NCI-H187 (cell line): ENCODE results near the gene NTSR1.

Experiments used
- DNase-seq, 2 experiments: peaks; one replicate each; lab custom pipeline; 2025; lab: John Stamatoyannopoulos, UW

Gene NTSR1

DNA sequence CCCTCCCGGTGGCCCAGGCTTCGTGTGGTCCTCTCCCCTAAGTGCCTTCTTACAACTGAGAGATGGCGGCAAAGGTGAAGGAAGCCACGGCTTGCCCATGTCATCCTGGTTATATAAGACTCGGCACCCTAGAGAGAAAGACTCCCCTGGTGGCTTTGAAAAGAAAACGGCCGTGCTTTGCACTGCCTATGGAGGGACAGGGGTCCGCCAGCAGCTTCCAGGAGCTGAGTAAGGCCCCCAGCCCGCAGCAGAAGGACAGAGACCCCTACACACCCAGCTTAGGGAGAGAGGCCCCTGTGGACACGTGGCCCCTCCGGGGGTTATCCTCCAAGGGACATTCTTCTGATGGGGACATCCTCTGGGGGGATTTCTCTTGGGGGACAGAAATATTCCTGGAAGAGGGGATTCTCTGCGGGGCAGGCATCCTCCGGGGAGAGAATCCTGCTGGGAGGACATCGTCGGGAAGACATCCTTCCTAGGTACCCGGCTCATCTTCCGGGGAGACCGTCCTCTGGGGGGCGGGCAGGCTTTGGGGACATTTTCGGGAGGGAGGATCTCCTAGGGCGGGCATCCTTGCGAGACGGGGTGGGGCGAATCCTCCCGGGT lies 95.5 kb downstream of the NTSR1 start:
- no peak for DNase-seq

DNA sequence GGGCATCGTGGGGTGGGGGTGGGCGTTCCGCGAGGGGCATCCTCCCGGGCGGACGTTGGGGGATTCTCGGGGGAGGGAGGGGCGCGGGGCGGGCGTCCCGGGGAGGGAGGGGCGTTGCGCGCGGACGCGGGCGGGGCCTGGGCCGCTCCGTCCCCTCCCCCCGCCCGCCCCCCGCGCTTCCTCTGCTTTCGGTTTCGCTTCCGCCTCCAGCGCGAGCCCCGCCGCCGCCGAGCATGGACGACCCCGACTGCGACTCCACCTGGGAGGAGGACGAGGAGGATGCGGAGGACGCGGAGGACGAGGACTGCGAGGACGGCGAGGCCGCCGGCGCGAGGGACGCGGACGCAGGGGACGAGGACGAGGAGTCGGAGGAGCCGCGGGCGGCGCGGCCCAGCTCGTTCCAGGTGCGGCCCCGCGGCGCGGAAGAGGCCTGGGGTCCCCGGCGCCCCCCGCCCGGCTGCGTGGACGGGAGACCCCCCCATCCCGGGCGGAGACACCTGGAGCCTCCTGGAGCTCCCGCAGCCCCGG lies 96.1 kb downstream of the NTSR1 start, which contains the start of gene OGFR:
Gene OGFR, plus strand, starts transcription at position 209 of the 528 bp plus-strand sequence. Its CDS starts 25 bp downstream, at position 234.
- no peak for DNase-seq

DNA sequence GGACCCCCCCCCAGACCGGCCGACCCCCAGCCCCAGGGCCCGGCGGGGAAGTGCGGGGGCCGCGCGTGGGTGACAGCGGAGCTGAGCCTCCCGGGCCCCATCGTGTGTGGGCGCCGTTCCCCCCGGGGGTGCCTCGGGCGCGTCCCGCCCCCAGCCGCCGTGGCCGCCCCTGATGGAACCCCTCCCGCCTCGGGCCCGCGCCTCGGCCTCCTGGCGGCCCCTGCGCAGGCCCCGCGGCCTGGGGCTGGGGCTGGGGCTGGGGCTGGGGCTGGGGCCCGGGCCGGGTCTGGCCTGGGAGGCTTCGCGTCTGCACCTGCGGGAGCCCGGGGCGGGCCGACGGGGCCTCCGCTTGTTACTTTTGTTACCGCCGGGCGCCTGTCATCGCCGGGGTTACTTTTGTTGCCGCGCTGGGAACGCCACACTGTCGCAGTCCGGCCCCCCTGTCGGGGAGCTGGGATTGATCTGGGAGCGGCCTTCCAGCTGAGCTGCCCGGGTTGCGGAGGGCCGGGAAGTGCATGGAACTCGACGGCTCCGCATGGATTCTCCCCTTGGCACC lies 96.6 kb downstream of the NTSR1 start:
- no peak for DNase-seq

DNA sequence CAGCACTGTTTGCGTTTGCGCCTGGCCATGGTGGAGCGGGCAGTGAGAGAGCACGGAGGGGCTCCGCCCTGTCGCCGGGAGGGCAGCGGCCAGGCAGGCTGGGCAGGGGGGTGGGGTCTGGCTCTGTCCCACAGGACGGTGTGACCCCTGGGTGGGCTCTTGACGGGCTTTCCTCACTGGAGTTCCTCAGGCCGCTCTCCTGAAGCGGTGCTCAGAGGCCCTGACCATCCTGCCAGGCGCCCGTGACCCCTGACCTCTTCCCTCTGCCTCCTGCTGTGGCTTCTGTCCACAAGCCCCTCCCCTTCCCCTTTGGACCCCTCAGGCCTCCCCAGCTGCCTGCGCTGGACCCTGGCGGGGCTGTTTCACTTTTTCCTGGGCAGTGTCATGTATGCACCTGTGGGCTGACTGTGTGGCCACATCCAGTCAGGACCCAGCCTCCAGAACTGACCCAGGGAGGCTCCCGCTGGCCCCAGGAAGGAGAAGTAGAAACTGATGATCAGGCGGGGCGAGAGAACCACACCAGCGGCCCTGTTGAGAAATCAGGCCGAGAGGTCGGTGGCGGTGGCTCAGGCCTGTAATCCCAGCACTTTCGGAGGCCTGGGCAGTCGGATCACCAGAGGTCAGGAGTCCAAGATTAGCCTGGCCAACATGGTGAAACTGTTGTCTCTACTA lies 97.2 kb downstream of the NTSR1 start:
- DNase-seq = no peak

DNA sequence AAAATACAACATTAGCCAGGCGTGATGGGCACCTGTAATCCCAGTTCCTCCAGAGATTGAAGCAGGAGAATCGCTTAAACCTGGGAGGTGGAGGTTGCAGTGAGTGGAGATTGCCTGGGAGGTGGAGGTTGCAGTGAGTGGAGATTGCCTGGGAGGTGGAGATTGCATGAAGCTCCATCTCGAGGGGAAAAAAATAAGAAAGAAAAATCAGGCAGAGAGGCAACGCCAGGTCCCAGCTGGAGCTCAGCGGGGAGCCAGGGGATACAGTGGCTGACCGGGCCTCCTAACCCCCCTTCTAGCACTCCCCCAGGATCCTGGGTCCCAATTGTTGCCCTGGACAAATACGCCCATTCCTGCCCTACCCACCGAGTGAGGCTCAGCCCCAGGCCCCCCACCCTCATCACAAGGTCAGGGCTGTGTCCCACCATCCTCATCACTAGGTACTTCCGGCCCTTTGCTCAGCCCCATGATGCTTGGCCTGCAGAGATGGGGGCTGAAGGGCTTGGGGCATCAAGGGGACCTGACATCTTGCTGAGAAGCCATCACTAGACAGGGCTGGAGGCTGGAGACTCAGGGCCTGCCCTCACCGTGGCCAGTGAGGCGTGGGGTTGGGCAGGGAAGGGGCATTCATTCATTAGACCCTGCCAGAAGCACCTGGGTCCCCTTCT lies 97.9 kb downstream of the NTSR1 start:
- DNase-seq = no peak

DNA sequence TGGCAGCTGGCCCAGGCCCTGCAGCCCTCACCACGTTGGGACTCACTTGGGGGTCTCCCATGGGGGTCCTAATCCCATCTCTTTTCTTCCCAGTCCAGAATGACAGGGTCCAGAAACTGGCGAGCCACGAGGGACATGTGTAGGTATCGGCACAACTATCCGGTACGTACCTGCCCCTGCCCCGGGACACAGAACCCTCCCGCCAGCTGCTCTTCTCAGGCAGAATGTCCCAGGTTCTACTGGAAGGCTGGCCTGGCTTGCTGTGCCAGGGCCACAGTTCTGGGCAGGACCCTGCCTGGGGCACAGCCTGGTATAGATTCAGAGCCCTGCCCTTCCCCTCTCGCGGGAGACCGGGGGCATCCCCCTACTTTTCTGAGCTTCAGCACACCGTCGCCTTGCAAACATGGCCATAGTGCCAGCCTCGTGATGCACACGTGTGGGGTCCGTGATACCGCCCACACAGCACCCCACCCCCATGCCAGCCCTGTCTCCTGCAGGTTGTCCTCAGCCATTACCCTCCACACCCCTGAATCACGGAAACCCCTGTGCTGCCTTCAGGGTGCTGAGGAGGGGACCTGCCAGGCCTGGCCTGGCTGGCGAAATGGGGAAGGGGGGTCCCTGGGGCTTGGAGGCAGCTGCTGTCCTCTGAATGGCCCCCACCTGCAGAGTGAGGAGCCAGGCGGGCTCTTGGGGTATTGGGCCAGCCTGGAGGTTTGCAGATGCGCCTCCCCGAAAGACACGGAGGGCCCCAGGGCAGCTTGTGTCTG lies 99.0 kb downstream of the NTSR1 start:
- DNase-seq = no peak

DNA sequence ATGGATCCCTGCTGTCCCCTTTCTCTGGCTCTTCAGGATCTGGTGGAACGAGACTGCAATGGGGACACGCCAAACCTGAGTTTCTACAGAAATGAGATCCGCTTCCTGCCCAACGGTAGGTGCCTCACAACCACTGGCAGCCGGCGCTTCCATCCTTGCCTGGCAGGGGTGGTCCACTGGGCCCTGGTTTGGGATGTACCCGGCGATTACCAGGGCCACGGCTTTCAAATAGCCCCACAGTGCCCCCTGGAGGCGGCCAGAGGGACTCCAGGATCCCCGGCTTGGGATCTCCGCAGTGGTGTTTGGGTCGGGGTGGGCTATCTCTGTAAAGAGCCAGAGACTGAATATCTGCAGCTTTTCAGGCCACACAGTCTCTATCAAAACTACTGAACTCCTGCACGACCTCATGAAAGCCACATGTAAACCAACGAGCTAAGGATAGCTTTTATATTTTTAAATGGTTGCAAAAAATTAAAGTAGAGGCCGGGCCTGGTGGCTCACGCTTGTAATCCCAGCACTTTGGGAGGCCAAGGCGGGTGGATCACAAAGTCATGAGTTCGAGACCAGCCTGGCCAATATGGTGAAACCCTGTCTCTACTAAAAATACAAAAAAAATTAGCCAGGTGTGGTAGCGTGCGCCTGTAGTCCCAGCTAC lies 99.7 kb downstream of the NTSR1 start:
- DNase-seq = peak in 1 of 2 experiments; percentile 16

DNA sequence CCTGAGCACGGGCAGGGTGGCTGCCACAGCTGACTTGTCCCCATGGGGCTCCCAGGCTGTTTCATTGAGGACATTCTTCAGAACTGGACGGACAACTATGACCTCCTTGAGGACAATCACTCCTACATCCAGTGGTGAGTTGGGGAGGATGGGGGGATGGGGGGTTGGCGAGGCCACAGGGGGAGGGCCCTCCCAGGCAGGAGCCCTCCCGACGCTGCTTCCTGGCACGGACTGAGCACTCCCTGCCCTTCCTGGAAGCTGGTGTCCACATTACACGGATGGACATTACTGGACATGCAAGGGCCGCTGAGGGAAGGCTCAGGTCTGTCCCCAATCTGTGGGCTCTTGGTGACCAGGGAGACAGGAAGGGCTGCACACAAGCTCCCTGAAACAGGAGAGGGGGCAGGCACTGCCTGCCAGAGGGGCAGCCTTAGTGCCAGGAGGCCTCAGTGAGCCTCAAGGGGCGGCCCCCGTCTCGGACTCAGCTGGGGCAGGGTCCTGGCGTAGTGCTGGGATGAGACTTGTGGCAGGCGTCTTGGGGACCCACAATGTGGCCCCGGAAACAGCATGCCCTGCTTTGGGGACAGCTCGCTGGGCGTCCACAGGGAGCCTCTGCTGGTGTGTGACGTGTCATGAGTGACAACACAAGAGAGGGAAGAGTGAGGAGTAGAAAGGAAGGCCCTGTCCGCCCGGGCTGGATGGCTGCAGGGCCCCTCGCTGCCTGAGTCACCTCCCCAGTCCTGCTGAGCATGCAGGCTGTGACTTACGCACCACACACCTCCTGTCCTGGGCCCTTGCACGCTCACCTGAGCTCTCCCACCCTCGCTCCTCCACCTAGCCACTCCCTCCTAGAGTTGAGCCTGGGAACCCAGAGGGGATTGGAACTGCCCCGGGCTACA lies 101.1 kb downstream of the NTSR1 start:
- no peak for DNase-seq

DNA sequence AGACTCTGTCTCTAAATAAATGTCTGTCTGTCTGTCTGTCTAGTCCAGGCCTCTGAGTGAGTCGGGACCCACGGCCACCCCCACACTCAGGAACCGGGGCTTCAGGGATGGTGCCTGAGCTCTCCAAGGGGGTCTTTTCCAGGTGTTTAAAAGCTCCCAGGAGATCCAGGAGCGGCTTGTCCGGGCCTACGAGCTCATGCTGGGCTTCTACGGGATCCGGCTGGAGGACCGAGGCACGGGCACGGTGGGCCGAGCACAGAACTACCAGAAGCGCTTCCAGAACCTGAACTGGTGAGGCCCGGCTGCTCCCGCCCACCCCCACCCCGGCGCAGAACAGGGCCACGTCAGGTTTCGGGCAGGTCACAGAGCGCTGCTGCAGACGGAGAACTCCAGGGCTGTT lies 102.7 kb downstream of the NTSR1 start:
- no peak for DNase-seq

DNA sequence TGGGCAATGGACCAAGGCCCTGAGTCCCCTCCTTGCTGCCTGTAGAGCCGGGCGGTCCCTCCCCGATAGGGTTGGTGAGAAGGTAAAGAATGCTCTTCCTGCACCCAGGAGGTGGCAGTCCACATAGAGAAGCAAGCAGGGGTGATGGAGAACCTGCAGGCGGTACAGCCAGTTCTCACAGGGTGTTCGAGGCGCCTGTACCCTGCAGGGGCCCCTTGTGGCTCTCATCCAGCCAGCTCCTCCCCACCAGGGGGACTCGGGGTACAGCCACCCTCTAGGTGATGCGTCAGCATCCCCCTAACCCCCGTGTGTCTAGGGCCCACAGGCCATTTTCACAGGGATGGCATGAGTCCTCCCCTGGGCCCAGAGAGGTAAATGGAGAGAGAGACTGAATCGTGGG lies 103.1 kb downstream of the NTSR1 start:
- DNase-seq = no peak
